ENCODE measurements around the gene RMND5A.
"Not testable (repeated sequence)": the region's sequence is repeated elsewhere in the genome, so short reads cannot be mapped to it uniquely, and the experiment has no call there.

The RMND5A gene

DNA sequence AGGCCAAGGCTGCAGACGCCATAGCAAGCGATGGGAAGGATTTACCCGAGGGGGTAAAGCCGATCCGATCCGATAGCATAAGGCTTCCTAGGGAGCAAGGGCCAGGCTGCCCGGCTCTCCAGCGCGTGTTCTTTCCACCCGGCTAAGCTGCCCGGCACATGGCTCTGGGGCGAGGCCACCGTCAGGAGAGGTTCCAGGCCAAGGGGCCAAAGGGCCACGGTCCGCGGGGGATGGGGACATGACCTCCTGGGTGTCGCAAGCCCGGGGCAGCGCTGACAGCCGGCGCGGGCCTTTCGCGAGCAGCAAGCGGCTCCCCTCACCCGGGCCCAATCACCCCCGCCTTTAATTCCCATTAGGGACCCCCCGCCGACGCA lies 841 bp upstream of the RMND5A start:
- not testable (repeated sequence) for DNase-seq

GRCh38 chr2:86720540-86721320 lies 639 bp downstream of the RMND5A start:
- DNase-seq: peak; percentile 61

DNA sequence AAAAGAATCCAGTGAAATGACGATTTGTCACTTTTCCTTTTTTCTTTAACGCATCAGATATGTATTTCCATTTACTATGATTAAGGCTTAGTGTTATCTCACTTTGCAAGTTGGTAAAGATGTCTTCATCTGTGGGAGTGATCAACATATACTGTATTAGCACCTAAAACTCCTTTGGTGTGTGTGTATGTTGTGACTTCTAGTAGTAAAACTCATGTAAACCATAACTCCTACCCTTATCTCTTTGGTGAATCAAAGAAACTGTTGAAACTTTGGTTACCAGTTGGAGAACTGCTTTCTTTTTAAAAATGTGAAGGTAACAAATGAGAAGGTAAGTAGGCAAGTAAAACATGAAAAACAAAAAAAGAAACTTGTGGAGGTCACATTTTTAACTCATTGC lies 5.6 kb downstream of the RMND5A start:
- not testable (repeated sequence) for DNase-seq

DNA sequence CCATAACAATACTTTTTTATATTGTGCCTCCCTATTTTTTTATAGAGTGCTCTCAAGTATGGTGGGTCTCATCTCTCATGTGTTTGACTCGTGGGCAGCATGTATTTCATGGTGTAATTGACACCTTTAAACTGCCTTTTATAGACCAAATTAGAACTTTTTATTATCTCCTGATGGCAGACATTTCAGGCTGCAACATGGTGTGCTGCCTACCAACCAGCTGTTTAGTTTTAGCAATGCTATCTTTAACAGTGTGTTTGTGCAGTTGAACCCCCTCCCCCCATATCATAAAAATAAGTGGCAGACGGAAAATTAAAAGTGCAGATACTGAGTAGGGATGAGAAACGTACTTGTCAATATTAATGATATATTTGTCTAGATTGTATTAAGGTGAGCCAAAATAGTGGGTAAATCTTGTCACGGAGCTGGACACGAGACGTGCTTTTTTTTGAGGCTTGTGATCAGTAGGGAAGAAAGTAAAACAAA lies 12.0 kb downstream of the RMND5A start:
- DNase-seq: not testable (repeated sequence)

DNA sequence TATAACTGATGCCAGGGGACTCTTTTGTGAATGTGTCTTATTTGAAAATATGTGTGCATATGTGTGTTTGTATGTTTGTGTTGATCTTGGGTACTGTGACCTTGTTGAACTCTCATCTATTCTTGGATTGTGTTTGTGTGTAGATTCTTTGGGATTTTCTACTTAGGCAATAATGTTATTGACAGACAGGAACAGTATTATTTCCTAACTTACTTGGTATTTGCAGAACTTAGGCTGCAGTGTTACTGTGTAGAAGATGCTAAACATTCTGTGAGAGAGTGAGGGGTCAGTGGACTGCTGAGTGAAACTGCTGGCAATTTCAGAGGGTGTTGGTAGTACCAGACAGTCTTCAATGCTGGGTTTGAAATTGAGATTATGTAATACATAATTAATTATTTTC lies 12.7 kb downstream of the RMND5A start:
- DNase-seq: not testable (repeated sequence)

DNA sequence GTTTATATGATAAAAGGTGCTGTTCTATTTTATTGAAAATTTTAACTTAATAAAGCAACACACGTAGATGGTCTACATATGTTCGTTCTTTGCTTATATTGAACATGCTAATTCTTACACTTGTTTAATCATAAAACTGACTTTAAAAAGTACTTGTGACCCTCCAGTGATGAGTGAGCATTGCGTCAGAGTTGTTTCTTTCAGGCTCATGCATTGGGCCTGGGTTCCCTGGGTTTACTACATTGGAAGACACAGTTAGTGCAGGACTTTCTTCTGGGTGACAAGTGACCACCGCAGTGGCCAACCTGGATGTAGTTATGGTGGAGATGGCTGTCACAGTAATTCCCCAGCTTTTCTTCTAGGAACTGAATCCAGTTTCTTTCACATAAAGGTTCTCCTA lies 13.4 kb downstream of the RMND5A start:
- not testable (repeated sequence) for DNase-seq

DNA sequence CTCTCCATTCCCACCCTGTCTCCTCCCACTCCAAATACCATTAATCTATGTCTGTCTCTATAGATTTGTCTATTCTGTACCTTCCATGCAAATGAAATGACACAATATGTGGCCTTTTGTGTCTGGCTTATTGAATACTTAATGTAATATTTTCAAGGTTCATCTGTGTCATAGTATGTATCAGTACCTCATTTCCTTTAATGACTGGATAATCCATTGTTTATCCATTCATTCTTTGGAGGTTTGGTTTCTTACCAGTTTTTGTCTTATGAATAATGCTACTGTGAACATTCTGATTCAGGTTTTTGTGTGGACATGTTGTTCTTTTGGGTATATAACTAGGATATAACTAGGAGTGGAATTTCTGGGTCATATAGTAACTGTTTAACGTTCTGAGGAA lies 14.8 kb downstream of the RMND5A start:
- DNase-seq: not testable (repeated sequence)

DNA sequence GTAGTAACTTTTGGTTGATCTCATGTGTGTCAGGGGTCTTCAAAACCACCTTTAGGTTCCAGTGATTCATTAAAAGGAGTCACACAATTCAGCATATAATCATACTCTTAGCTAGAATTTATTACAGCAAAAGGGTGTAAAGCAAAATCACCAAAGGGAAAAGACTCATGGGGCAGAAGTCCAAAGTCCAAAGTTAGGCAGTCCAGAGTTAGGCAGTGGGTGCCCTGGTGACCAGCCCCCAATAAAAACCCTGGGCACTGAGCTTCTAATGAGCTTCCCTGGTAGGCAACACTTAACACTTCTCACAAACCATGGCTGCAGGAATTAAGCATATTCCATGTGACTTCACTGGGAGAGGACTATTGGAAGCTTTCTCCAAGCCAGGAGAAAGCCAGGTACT lies 19.4 kb downstream of the RMND5A start:
- not testable (repeated sequence) for DNase-seq

DNA sequence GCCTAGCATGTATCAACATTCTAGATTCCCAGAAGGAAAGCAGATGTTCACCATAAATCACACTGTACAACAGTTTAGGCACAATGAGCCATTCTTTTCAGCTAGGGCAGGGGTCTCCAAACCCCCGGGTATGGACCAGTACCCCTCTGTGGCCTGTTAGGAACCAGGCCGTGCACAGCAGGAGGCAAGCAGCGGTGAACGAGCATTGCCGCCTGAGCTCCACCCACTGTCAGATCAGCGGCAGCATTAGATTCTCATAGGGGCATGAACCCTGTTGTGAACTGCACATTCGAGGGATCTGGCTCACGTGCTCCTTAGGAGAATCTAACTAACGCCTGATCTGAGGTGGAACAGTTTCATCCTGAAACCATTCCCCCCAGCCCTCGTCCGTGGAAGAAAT lies 19.8 kb downstream of the RMND5A start:
- DNase-seq: not testable (repeated sequence)

DNA sequence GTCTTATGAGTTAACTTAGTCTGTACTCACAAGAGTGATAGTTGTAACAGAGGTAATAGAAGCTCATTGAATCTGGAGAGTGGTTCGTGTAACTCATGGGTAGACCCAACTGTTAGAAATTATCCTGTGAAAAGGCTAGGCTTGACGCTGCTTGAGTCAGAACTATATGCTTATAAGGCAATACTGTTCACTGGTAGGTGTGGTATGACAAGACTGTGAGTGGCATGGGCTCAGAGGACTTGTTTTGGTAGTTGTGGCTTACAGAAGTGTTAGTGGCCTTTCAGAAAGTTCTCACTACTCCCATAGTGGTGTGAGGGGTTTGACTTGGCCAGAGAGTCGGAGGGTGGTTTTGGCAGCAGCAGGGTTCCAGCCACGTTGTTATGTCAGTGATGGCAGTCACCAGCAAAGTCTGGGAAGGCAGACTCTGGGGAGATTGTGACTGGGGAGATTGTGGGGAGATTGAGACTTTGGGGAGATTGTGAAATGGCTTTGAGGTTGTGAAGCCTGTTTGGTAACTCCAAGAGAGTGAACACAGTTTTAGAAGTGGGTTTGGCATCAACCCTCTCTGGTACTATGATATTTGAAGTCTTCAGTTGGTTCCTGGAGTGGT lies 21.9 kb downstream of the RMND5A start:
- not testable (repeated sequence) for DNase-seq

DNA sequence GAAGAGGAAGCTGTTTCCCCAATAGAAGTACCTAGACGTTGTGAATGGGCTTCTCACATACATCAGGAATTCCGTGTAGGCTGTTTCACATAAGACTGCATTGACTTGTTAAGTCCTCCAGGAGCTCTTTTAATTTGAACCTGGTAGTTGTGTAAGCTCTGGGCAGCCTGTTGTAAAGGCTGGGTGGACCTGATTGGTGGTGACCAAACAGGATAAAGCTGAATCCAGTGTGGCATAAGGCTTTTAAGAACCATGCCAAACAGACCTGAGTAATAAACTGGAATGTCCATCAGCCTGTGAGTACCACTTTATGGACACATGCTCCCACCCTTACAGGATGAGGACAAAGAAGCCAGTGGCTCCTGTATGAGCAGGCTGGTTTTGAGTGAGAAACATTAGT lies 24.1 kb downstream of the RMND5A start:
- DNase-seq: no peak

- no peak for DNase-seq
Measured at GRCh38 chr2:86746939-86747338, 26.8 kb downstream of the RMND5A start.

DNA sequence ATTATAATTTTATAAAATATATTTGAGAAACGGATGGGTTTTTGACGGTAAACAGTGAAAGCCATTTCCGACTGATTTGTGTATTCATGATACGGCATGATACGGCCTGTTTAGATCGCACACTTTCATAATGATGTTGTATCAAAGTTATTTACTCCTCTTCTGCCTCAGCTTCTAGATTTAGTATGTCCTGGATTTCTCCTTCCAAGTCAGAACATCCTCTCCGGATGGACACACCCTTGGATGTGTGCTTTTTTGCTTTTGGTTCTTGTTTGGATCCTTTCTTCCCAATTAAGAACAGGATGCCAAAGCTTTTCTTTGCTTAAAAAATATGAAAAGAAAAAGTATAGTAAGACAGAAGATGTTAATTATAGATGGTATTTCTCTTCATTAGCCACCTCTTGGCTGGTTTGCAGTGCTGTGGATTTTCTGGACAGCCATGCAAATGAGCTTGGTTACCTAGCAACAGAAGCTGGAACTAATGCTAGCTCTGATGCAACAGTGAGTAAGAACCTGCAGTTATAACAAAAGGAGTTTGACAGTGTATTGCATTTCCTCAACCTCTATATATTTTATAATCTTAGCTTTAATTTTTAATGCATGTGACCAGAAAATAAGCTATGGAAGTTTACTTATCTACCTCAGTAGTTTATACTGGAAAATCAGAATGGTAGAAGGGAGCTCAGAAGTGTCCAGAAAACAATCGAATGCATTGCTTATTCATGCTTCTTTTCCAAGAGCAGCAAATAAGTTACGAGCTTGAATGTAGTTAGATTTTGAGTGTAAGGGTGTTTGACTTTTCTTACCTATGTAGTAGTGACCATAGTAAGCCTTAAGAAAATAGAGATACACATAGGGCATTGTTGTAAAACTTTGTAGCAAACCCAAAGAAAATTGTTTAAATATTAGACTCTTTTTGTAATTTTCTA lies 27.9 kb downstream of the RMND5A start:
- DNase-seq: no peak

- DNase-seq: no peak
Measured at GRCh38 chr2:86750240-86750839, 30.2 kb downstream of the RMND5A start.

GRCh38 chr2:86751778-86752177 lies 31.7 kb downstream of the RMND5A start:
- DNase-seq: no peak

DNA sequence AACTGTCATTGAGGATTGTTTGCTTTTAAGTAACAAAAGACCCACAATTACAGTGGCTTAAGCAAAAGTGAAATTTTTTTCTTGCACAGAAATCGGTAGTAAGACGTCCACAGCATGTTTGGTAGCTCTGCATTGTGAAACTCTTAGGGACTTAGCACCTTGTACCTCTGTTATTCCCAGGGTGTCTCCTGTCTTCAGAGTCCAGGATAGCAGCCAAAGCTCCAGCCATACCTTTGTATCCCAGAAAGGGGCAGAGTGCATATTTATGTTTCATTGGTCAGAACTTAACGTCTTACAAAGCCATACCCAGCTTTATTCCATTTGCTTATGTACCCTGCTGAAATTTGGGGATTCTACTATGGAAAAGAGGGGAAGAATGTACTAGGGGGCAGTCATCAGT lies 32.8 kb downstream of the RMND5A start:
- DNase-seq: no peak

GRCh38 chr2:86753606-86754005 lies 33.5 kb downstream of the RMND5A start:
- no peak for DNase-seq

- no peak for DNase-seq
Measured at GRCh38 chr2:86758405-86758804, 38.3 kb downstream of the RMND5A start.

- DNase-seq: no peak
Measured at GRCh38 chr2:86760371-86760770, 40.3 kb downstream of the RMND5A start.

DNA sequence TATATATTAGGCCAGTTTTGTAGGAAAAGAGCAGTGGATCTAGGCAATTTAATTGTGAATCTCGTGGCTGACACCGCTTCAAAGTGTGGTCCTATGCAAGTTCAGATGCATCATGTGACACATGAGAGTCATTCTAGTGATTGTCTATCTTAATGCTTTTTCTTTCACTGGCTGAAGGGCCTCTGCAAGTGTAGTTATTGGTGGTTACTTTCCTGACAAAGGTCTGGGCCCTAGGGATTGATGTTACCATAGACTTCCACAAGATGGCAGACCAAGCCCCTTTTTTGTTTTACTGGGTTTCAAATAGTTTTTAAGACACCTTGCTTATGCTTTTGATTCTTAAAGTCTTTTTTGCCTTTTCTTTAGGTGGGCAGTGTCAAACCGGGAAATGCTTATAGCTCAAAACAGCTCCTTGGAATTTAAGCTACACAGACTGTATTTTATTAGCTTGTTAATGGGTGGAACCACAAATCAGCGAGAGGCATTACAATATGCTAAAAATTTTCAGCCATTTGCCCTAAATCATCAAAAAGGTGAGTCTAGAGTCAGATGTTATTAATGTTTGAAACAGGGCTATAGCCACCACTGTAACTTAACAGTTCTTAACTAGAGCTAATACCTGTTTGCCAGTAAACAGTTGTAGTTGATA lies 44.7 kb downstream of the RMND5A start:
- no peak for DNase-seq

DNA sequence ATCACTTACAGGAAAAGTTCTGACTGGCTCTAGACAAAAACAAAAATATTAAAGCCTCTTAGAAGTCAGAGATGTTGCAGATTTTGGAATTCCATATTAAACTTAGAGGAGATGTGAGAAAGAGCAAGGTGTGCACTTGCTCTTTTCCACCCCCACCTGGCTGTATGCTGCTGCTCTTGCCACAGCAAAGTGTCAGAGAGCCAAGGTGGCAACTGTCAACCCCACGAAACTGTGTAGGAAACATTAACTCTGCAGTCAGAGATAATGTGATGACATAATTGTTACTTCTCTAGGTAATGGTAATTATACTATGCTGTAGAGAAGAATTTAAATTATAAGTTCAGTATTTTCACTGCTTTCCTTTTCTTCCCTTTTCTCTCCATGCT lies 45.2 kb downstream of the RMND5A start:
- DNase-seq: no peak

DNA sequence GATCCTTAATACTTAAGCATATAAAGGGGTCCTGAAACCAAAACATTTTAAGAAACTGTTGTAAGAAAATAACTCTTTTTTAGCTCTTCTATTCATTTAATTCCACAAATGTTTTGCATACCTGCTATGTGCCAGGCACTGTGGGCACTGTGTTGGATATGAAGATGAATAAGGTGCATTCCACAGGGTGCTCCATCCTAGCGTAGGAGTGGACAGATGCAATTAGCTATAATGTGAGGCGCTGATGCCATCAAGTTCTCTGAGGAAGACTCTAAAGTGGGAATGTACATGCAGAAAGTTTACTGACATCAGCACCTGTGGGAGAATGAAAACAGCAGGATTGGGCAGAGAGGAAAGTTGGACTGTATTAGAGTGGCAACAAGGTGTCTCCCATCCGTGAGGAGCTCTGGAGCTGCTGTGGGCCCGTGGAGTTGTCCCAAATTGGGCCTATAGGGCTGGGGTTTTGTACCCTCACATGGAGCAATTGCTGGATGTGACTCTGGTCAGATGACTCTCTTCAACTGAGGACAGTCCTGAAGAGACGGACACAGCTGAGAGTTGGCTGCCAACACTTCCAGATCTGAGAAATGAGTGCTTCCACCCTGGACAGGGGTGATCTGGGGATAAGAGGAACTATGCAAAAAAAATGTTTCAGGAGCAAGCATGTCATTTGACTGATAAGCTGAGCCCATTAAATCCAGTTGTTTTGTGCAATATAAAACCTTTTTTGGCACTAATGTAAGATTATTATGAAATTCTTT lies 48.3 kb downstream of the RMND5A start:
- DNase-seq: no peak
